ENCODE measurements around the gene GPR108.
"Not testable (repeated sequence)": the region's sequence is repeated elsewhere in the genome, so short reads cannot be mapped to it uniquely, and the experiment has no call there.

DNA sequence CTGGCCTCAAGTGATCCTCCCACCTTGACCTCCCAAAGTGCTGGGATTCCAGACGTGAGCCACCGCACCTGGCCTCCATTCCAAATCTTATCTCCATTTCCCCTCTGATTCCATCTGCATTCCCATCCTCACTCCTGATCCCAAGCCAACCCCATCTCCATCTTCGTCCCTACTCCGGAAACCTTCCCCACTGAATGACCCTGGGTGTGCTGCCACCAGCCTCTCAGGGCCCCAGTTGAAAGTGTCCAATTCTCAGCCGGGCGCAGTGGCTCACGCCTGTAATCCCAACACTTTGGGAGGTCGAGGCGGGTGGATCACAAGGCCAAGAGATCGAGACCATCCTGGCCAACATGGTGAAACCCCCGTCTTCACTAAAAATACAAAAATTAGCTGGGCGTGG lies 28.5 kb downstream of the GPR108 start:
- TF ChIP-seq EZH2 (IDR thresholded peaks at IDR 0.05; ENCODE audit: borderline replicate concordance, insufficient read depth, low read length, poor library complexity, severe bottlenecking): not testable (repeated sequence)
- TF ChIP-seq, protein P1, sequence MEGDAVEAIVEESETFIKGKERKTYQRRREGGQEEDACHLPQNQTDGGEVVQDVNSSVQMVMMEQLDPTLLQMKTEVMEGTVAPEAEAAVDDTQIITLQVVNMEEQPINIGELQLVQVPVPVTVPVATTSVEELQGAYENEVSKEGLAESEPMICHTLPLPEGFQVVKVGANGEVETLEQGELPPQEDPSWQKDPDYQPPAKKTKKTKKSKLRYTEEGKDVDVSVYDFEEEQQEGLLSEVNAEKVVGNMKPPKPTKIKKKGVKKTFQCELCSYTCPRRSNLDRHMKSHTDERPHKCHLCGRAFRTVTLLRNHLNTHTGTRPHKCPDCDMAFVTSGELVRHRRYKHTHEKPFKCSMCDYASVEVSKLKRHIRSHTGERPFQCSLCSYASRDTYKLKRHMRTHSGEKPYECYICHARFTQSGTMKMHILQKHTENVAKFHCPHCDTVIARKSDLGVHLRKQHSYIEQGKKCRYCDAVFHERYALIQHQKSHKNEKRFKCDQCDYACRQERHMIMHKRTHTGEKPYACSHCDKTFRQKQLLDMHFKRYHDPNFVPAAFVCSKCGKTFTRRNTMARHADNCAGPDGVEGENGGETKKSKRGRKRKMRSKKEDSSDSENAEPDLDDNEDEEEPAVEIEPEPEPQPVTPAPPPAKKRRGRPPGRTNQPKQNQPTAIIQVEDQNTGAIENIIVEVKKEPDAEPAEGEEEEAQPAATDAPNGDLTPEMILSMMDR (IDR thresholded peaks at IDR 0.05; ENCODE audit: poor library complexity, severe bottlenecking): not testable (repeated sequence)
